Measurements from ENCODE around the gene LIX1.
"Not testable (repeated sequence)": the region's sequence is repeated elsewhere in the genome, so short reads cannot be mapped to it uniquely, and the experiment has no call there.

The LIX1 gene

DNA sequence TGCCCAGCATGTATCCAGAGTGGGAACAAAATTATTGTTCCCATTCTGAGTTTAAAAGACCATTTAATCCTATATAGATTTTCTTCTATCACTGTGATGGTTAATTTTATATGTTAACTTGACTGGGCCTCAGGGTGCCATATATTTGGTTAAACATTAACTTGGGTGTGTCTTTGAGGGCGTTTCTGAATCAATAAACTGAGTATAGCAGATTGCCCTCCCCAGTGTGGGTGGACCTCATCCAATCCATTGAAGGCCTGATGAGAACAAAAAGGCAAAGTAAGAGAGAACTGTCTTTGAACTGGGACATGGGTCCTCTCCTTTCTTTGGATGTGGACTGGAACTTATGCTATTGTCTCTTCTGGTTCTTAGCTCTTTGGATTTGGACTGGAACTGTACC, 23.3 kb upstream of the LIX1 start:
- no peak for DNase-seq (ENCODE audit: insufficient read length)
- no peak for FAIRE-seq
- no peak for TF ChIP-seq POLR2A (IDR thresholded peaks at IDR 0.05; ENCODE audit: low read depth, low read length)
- TF ChIP-seq POLR2AphosphoS5 (IDR thresholded peaks at IDR 0.05; ENCODE audit: low read depth, low read length): no peak
- TF ChIP-seq TAF1 (IDR thresholded peaks at IDR 0.05; ENCODE audit: borderline replicate concordance, low read depth, low read length): no peak

DNA sequence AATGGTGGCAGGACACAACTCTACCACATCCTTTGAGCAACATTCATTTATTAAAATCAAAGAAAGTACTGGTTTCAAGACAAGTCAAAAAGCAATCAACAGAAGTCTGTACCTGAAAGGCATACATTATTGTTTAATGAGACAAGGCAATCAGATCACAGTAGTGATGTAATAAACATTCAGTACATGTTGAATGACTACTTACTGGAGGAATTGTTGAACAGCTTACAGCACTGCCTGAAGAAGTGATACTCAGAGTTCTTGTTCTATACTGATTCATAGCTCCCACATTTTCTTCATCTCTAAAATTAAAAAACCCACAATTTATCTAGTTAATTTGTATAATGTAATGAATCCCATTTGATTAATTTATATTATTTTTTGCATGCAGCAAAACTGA, 22.4 kb upstream of the LIX1 start:
- TF ChIP-seq POLR2A (IDR thresholded peaks at IDR 0.05; ENCODE audit: low read depth, low read length): no peak
- TF ChIP-seq TAF1 (IDR thresholded peaks at IDR 0.05; ENCODE audit: borderline replicate concordance, low read depth, low read length): no peak
- no peak for TF ChIP-seq POLR2AphosphoS5 (IDR thresholded peaks at IDR 0.05; ENCODE audit: low read depth, low read length)
- FAIRE-seq (peak; percentile 27), DNase-seq (ENCODE audit: insufficient read length) (no peak)

DNA sequence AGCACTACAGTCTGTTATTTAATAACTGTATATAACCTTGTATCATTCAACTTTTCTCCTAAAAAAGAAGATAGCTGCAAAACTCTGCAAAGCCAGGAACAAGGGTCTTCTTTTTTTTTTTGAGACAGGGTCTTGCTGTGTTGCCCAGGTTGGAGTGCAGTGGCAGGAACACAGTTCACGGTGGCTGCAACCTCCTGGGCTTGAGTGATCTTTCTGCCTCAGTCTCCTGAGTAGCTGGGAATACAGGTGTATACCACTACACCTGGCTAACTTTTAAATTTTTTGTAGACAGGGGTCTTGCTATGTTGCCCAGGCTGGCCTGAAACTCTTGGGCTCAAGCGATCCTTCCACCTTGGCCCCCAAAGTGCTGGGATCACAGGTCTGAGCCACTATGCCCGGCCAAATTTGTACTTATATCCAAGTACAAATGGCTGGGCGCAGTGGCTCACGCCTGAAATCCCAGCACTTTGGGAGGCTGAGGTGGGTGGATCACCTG, 21.4 kb upstream of the LIX1 start:
- FAIRE-seq (no peak), DNase-seq (ENCODE audit: insufficient read length) (no peak)
- no peak for TF ChIP-seq POLR2A (IDR thresholded peaks at IDR 0.05; ENCODE audit: low read depth, low read length)
- TF ChIP-seq POLR2AphosphoS5 (IDR thresholded peaks at IDR 0.05; ENCODE audit: low read depth, low read length): no peak
- TF ChIP-seq TAF1 (IDR thresholded peaks at IDR 0.05; ENCODE audit: borderline replicate concordance, low read depth, low read length): no peak

DNA sequence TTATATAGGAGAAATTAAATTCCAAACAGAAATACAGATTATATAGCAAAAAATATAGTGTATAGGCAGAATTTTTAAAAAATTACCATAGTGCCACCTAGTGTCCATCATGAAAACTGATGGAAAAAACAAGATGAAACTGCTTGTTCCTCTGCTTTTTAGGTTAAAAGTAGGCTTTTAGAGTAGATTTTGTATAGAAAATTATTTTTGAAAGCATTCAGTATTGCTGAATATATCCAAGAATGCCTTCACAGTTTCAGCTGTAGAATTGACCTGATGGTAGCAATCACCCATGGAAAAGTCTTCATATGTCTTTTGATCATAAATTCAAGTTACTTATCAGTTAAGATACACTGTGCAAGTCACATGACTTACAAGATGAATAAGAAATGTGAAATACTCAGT, 21.0 kb upstream of the LIX1 start:
- no peak for DNase-seq (ENCODE audit: insufficient read length)
- TF ChIP-seq TAF1 (IDR thresholded peaks at IDR 0.05; ENCODE audit: borderline replicate concordance, low read depth, low read length): no peak
- TF ChIP-seq POLR2A (IDR thresholded peaks at IDR 0.05; ENCODE audit: low read depth, low read length): no peak
- no peak for TF ChIP-seq POLR2AphosphoS5 (IDR thresholded peaks at IDR 0.05; ENCODE audit: low read depth, low read length)
- no peak for FAIRE-seq

DNA sequence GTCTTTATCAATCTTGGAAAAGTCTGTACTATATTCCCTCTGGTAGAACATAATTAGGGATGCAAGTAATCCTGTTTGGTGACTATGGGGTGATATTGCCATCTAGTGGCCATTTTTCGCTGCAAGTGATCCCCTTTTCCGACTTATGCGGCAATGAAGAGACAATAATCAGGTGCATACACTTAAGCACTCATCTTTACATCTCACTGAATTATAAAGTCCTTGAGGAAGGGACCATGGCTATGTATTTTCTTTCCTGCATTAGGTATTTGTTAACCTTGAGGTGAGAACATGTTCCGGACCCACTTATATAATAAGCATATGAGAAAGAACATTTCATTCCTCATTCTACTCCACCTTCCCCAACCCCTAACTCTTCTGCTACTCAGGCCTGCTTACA, 19.6 kb upstream of the LIX1 start:
- TF ChIP-seq TAF1 (IDR thresholded peaks at IDR 0.05; ENCODE audit: borderline replicate concordance, low read depth, low read length): no peak
- no peak for TF ChIP-seq POLR2A (IDR thresholded peaks at IDR 0.05; ENCODE audit: low read depth, low read length)
- TF ChIP-seq POLR2AphosphoS5 (IDR thresholded peaks at IDR 0.05; ENCODE audit: low read depth, low read length): no peak
- DNase-seq (ENCODE audit: insufficient read length) (no peak), FAIRE-seq (peak; percentile 77)

DNA sequence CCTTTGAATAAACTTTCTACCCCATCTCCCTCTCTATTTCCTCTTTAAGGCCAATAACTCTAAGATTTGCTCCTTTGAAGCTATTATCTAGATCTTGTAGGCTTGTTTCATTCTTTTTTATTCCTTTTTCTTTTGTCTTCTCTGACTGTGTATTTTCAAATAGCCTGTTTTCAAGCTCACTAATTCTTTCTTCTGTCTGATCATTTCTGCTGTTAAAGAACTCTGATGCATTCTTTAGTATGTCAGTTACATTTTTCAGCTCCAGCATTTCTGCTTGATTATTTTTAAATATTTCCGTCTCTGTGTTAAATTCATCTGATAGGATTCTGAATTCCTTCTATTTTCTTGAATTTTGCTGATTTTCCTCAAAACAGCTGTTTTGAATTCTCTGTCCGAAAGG, 15.3 kb upstream of the LIX1 start:
- FAIRE-seq (no peak), DNase-seq (ENCODE audit: insufficient read length) (no peak)
- no peak for TF ChIP-seq POLR2AphosphoS5 (IDR thresholded peaks at IDR 0.05; ENCODE audit: low read depth, low read length)

DNA sequence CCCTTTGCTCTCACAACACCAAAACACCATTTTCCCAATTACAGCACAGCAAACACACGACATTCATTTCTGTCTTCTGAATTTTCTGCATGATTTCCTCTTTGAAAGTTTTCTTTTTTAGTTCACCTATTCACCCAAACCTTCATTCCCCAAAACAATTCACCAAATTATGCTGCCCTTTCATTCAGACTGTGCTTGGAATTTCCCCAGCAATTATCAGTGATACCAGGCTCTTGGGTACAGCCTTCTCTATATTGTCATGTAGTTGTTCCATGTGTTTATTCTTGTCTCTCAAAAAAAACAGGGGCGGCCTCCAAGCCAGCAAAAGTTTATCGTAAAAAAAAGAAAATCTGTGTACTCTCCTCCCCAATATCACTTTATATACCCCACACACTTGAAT, 9.0 kb upstream of the LIX1 start:
- DNase-seq (ENCODE audit: insufficient read length) (no peak), FAIRE-seq (no peak)
- TF ChIP-seq TAF1 (IDR thresholded peaks at IDR 0.05; ENCODE audit: borderline replicate concordance, low read depth, low read length): no peak
- TF ChIP-seq POLR2AphosphoS5 (IDR thresholded peaks at IDR 0.05; ENCODE audit: low read depth, low read length): no peak
- TF ChIP-seq POLR2A (IDR thresholded peaks at IDR 0.05; ENCODE audit: low read depth, low read length): no peak

DNA sequence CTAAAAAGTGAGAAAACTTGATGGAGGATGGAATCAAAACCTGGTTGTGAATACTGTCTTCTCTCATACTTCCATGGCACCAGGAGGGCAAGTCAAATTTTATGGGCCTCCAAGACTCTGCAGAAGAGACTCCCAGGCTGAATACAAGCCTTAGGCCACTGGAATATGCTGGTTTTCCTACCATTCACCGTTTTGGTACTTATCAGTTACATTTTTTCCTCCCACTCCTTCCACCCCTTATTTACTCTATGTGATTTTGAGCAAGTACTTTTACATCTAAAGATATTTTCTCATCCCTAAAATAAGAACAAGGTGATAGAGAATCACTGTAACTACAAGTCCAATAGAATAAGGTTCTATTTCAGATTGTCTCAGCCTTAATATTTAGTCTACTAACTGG, 8.0 kb upstream of the LIX1 start:
- FAIRE-seq: peak; percentile 24
- TF ChIP-seq POLR2A (IDR thresholded peaks at IDR 0.05; ENCODE audit: low read depth, low read length) (no peak), TAF1 (IDR thresholded peaks at IDR 0.05; ENCODE audit: borderline replicate concordance, low read depth, low read length) (no peak)
- DNase-seq (ENCODE audit: insufficient read length): no peak

DNA sequence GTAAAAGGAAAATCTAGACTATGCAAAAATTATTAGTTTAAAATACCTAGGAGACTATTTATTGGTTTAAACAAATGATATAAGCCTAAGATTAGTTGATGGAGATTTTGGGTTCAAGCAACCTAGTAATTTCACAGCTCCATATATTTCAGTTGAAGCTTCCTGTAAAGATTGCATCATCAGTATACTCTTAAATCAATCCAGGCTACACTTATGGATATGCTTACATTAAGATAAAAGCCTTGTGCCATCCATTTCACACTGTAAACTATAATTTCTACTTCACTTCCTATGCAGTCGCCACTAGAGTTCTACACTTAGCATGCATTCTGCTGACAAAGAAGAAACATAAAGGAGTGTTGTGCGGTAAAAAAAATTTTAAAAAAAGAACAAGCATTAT, 7.3 kb upstream of the LIX1 start:
- DNase-seq (ENCODE audit: insufficient read length) (no peak), FAIRE-seq (no peak)
- TF ChIP-seq POLR2A (IDR thresholded peaks at IDR 0.05; ENCODE audit: low read depth, low read length) (no peak), TAF1 (IDR thresholded peaks at IDR 0.05; ENCODE audit: borderline replicate concordance, low read depth, low read length) (no peak), POLR2AphosphoS5 (IDR thresholded peaks at IDR 0.05; ENCODE audit: low read depth, low read length) (no peak)

DNA sequence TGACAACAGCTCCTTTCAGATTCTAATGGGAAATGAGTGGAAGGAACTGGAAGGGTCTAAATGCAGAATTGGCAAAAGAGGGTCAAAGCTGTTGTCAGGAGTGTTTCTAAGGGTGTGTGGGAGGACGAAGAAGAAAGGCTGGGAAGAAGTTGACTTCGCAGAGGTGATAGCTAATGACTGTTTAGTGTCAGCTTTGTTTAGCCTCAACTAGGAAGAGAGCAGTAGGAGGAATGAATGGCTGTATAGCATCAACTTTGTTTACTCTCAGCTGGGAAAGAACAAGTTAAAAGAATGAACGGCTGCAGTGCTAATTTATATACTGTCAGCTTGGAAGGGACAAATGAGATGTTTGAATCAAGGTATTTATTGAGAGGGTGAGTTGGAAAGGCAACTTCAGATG, 5.9 kb upstream of the LIX1 start:
- no peak for FAIRE-seq
- no peak for DNase-seq (ENCODE audit: insufficient read length)
- TF ChIP-seq POLR2A (IDR thresholded peaks at IDR 0.05; ENCODE audit: low read depth, low read length): no peak
- TF ChIP-seq TAF1 (IDR thresholded peaks at IDR 0.05; ENCODE audit: borderline replicate concordance, low read depth, low read length): no peak
- TF ChIP-seq POLR2AphosphoS5 (IDR thresholded peaks at IDR 0.05; ENCODE audit: low read depth, low read length): no peak

DNA sequence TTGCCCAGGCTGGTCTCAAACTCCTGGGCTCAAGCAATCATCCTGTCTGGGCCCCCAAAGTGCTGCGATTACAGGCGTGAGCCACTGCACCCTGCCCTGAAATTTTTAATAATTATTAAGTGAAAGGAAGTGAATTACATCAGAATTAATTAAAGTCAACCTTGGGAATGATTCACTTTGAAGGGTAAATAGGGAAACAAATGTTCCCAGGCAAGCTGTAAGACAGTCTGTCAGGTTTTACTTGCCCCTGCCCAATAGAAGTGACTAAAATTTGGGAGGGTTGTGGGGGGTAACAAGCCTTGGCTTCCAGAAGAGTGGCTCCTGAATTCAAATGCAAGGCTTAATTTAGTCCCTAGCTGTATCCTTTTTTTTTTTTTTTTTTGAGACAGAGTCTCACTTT, 1.3 kb upstream of the LIX1 start:
- DNase-seq (ENCODE audit: insufficient read length): no peak
- TF ChIP-seq POLR2AphosphoS5 (IDR thresholded peaks at IDR 0.05; ENCODE audit: low read depth, low read length): no peak
- no peak for TF ChIP-seq TAF1 (IDR thresholded peaks at IDR 0.05; ENCODE audit: borderline replicate concordance, low read depth, low read length)
- no peak for TF ChIP-seq POLR2A (IDR thresholded peaks at IDR 0.05; ENCODE audit: low read depth, low read length)
- no peak for FAIRE-seq

DNA sequence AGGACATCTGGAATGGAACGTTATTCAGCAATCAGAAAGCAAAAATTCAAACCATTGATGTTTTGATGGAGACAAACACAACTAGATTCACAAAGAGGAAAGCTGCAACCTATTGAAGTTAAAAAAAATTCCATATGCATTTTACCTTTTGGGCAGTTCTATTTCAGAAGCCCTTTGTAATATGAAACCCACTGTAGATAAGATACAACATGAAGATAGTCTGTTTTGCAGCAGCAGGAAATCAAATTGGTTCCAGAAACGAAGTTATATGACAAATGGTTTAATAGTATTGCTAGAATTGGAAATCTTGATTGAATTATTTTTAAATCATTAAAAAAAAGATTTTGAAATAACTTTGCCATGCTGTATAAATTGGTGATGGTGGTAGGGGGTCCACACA, 872 bp downstream of the LIX1 start:
- TF ChIP-seq TAF1 (IDR thresholded peaks at IDR 0.05; ENCODE audit: borderline replicate concordance, low read depth, low read length): no peak
- no peak for TF ChIP-seq POLR2AphosphoS5 (IDR thresholded peaks at IDR 0.05; ENCODE audit: low read depth, low read length)
- no peak for TF ChIP-seq POLR2A (IDR thresholded peaks at IDR 0.05; ENCODE audit: low read depth, low read length)
- FAIRE-seq: no peak

DNA sequence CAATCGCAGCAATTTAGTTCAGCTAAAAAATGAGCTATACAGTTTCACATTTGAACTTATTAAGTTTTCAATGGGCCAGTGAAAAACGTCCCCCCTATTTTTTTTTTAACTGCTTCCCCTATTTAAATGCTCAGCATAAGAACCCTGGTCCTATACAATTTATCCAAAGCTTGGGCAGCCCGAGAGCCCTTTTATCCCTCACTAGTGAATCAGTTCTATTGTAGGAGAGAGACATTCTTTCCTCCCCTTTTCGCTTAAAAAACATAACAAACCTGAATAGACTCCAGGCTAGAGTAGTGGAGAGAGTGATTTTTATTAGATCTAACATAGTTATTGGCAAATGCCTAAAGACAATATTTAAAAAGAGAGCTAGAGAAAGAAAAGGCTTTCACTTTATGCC, 1.4 kb downstream of the LIX1 start:
- no peak for FAIRE-seq
- TF ChIP-seq POLR2AphosphoS5 (IDR thresholded peaks at IDR 0.05; ENCODE audit: low read depth, low read length) (no peak), POLR2A (IDR thresholded peaks at IDR 0.05; ENCODE audit: low read depth, low read length) (no peak), TAF1 (IDR thresholded peaks at IDR 0.05; ENCODE audit: borderline replicate concordance, low read depth, low read length) (no peak)
- DNase-seq (ENCODE audit: insufficient read length): no peak

More for the DNA sequence above, 872 bp downstream of the LIX1 start:
- no peak for DNase-seq (ENCODE audit: insufficient read length)

DNA sequence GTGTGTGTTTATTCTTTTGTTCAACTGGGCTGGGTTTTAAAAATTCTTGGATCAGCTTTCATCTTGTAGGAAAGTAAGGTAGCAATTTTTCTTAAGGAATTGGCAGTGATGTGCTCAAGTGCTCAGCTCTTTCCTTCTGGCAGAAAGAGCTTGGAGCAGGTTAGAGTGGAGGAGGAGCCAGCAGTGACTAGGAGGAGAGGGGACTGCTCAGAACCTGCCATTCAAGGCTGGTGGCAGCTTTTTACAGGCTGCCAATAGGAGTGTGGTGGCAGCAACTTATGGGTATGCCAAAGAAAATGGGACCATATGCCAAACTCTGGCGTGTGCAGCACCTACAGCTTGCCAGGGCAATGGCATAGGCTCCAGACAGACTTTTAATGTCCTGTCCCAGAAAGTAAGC, 2.2 kb downstream of the LIX1 start:
- not testable (repeated sequence) for FAIRE-seq

More for the DNA sequence above, 2.2 kb downstream of the LIX1 start:
- not testable (repeated sequence) for DNase-seq (ENCODE audit: insufficient read length)

Data from GM12892 (cell line).